Muscle of leg (tissue), 11 donors: ENCODE measurements around the gene EXOC3L4. TPM values are rescaled to one million over a fixed set of nuclear protein-coding genes. Genes with fewer than 3 reads are reported as not detected.

Experiments
- DNase-seq: peaks from one replicate; pipeline ENCODE4 v3.0.0; 2013
- H3K27ac ChIP-seq: one replicate; pipeline ENCODE4 v1.5.1; 2013; ENCODE audit warnings: mild to moderate bottlenecking, low read length, control low read depth
- H3K27me3 ChIP-seq: one replicate; pipeline ENCODE4 v1.6.1; 2013; ENCODE audit warnings: low read length; ENCODE audit not compliant: control insufficient read depth, insufficient read depth
- H3K36me3 ChIP-seq: one replicate; pipeline ENCODE4 v1.6.1; 2013; ENCODE audit warnings: low read length; ENCODE audit not compliant: control insufficient read depth, insufficient read depth
- H3K4me1 ChIP-seq: one replicate; pipeline ENCODE4 v1.6.1; 2013; ENCODE audit warnings: low read length; ENCODE audit not compliant: control insufficient read depth, insufficient read depth
- H3K4me3 ChIP-seq: one replicate; pipeline ENCODE4 v1.5.1; 2013; ENCODE audit warnings: low read length, control low read depth
- H3K9me3 ChIP-seq: replicated peaks from 2 replicates; pipeline ENCODE4 v1.6.1; 2013; ENCODE audit warnings: low read depth, low read length; ENCODE audit not compliant: control insufficient read depth
- WGBS: methylation state at CpG from one replicate; pipeline ENCODE4 v1.1.5; 2013; ENCODE audit warnings: missing lambda C conversion rate; ENCODE audit not compliant: insufficient coverage; 5-methylcytosine and 5-hydroxymethylcytosine counted together
- polyA plus RNA-seq, 8 donors: library from polyadenylated mRNA; unstranded; fragments of 120-200 nt; gene quantifications; one replicate each; pipeline versions ENCODE4 v1.2.1 to v1.2.3, GENCODE V29; 2013; ENCODE audit warnings: inconsistent platforms in 1 of 8, low replicate concordance in 1 of 8; ENCODE audit not compliant: insufficient read length in 8 of 8, insufficient read depth in 1 of 8
- total RNA-seq: library from RNA; stranded (reverse); fragments of 120-200 nt; gene quantifications from one replicate; pipeline ENCODE4 v1.2.4, GENCODE V29; 2013

EXOC3L4 gene
- total and polyA plus RNA-seq, 9 donors: 0.23 to 1.6 (median 0.62) TPM; not detected in 1

DNA sequence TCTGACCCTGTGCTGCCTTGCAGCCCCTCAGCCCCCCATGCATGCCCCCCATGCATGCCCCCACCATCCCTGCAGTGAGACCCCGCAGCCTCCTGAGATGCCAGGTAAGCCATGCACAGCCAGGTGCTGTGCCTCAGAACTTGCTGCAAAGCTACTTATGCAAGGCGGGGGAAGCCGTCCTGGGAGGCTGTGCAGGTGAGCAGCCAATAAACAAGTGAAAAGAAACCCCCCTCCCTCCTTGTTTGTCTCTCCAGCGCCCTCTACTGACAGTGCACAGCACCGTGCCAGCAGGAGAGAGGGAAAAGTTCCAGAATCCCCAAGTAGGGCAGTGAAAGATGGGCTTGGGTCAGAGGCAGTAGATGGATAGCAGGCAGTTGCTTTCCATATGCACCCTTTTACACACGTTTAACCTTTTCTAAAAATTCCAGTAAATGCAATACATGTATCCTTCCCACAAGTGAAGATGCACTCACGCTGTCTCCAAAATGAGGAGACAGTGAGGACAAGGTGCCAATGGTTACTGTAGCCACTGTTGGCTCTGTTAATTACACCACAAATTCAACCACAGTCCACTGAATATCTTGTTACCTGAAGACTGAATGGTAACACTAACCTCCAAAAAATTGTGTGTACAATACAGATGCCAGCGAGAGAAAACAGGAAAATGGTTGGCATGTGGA, 46.7 kb downstream of the EXOC3L4 start:
- peak; percentile 32 for DNase-seq
- H3K27me3 ChIP-seq: peaks cover 20% of the 10 kb centered on the region
- 17% methylated on average over 1 of the region's 8 CpGs for WGBS
- no peak overlapping the region for H3K27ac ChIP-seq
- H3K4me1 ChIP-seq: peaks cover 20% of the 10 kb centered on the region
- no peaks in the 10 kb centered on the region for H3K9me3 ChIP-seq
- peaks cover 6% of the 10 kb centered on the region for H3K36me3 ChIP-seq
- H3K4me3 ChIP-seq: no peak overlapping the region

GRCh38 chr14:103142026-103142425, 47.5 kb downstream of the EXOC3L4 start:
- no peak for DNase-seq
- 90% methylated on average over 2 of the region's 4 CpGs for WGBS
- peaks cover under 1% of the 10 kb centered on the region for H3K36me3 ChIP-seq
- H3K4me1 ChIP-seq: peaks cover 20% of the 10 kb centered on the region
- H3K4me3 ChIP-seq: no peak overlapping the region
- no peak overlapping the region for H3K27ac ChIP-seq
- no peaks in the 10 kb centered on the region for H3K9me3 ChIP-seq
- H3K27me3 ChIP-seq: peaks cover 22% of the 10 kb centered on the region

- Histone ChIP-seq H3K36me3 (no peaks in the 10 kb centered on the region), H3K27me3 (peaks cover 22% of the 10 kb centered on the region), H3K4me3 (no peak overlapping the region), H3K27ac (no peak overlapping the region), H3K4me1 (peaks cover 16% of the 10 kb centered on the region), H3K9me3 (no peaks in the 10 kb centered on the region)
- WGBS: 68% methylated on average over 5 of the region's 5 CpGs
- DNase-seq: no peak
Measured at GRCh38 chr14:103142721-103143302, 48.3 kb downstream of the EXOC3L4 start.

DNA sequence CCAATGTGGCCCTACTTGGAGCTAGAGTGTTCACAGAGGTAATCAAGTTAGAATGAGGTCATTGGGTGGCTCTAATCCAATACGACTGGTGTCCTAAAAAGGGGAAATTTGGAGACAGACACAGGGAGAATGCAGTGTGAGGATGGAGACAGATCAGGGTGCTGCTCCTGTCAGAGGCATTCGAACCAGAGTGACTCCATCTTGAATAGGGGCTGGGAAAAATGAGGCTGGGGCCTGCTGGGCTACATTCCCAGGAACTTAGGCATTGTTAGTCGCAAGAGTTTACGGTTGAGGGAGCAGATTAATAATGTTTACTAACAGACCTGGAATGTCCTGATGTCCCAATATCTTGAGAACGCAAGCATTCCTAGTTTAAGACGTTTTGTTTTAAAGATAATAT, 49.0 kb downstream of the EXOC3L4 start:
- DNase-seq: no peak
- Histone ChIP-seq H3K27me3 (peaks cover 22% of the 10 kb centered on the region), H3K4me1 (peaks cover 9% of the 10 kb centered on the region), H3K4me3 (no peak overlapping the region), H3K9me3 (no peaks in the 10 kb centered on the region), H3K36me3 (no peaks in the 10 kb centered on the region), H3K27ac (no peak overlapping the region)
- 69% methylated on average over 2 of the region's 6 CpGs for WGBS

- 100% methylated on average over 2 of the region's 4 CpGs for WGBS
- no peaks in the 10 kb centered on the region for H3K36me3 ChIP-seq
- no peak for DNase-seq
- H3K4me3 ChIP-seq: no peak overlapping the region
- peaks cover 22% of the 10 kb centered on the region for H3K27me3 ChIP-seq
- no peak overlapping the region for H3K27ac ChIP-seq
- no peaks in the 10 kb centered on the region for H3K9me3 ChIP-seq
- H3K4me1 ChIP-seq: peaks cover 3% of the 10 kb centered on the region
Measured at GRCh38 chr14:103144085-103144484, 49.6 kb downstream of the EXOC3L4 start.

DNA sequence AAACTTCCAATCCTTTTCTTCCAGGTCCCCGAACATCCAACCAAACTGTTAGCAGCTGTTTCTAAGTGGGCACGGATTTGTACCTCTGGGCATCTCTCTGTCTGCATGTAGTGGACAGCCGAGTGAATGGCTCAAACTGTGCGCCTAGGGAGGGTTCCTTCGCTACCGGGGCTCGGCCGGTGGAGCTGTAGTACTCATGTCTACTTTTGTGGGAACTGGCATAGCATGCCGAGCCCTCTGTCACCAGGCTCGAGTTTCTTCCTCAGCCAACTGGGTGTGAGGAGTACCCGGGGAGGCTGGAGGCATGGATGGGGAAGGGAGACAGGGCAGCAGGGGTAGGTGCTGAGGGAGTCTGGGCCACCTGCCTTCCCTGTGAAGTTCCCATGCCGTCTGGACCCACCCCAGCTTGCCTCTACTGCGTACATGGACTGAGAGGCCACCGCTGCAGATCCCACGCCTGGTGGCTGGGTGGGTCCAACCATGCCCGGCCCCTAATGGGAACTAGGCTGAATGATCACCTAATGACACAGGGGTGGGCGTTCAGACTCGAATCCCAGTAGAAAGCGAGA, 51.7 kb downstream of the EXOC3L4 start:
- Histone ChIP-seq H3K27ac (no peak overlapping the region), H3K4me1 (peaks cover 2% of the 10 kb centered on the region), H3K4me3 (no peak overlapping the region), H3K9me3 (no peaks in the 10 kb centered on the region), H3K36me3 (no peaks in the 10 kb centered on the region), H3K27me3 (peaks cover 21% of the 10 kb centered on the region)
- 86% methylated on average over 16 of the region's 19 CpGs for WGBS
- DNase-seq: no peak

DNA sequence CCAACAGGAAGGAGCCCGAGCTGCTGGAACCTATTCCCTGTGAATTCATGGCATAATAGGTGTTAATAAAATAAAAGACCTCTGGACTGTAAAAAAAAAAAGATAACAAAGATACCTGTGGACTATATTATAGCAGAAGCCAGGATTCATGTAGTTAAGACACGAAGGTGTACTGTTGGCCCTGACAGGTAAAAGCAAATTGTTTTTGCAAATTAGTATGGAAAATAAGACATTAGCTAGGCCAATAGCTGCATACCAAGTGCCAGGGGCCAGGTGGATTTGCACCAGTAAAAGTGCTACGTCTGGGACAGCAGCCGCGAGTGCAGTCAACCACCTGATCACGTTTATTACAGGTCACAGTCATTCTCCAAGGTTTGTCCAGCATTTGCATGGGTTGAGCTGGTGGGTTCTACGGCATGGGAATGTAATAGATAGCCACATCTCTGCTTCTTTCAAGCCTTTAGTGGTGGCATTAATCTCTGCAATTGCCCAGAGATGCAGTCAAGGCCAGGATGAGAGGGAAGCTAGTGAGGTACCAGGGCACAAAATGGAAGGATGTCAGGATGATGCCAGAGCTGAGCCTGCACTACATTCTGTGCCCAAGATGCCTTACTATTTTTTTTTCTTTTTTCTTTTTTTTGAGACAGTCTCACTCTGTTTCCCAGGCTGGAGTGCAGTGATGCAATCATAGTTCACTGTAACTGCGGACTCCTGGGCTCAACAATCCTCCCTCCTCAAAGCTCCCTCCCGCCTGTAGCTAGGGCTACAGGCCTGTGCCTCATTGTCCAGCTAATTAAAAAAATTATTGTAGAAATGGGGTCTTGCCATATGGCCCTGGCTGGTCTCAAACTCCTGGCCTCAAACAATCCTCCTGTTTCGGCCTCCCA, 55.1 kb downstream of the EXOC3L4 start:
- Histone ChIP-seq H3K36me3 (no peaks in the 10 kb centered on the region), H3K27me3 (peaks cover 7% of the 10 kb centered on the region), H3K4me1 (peaks cover 6% of the 10 kb centered on the region), H3K9me3 (no peaks in the 10 kb centered on the region), H3K4me3 (no peak overlapping the region), H3K27ac (no peak overlapping the region)
- no peak for DNase-seq
- 95% methylated on average over 5 of the region's 10 CpGs for WGBS

DNA sequence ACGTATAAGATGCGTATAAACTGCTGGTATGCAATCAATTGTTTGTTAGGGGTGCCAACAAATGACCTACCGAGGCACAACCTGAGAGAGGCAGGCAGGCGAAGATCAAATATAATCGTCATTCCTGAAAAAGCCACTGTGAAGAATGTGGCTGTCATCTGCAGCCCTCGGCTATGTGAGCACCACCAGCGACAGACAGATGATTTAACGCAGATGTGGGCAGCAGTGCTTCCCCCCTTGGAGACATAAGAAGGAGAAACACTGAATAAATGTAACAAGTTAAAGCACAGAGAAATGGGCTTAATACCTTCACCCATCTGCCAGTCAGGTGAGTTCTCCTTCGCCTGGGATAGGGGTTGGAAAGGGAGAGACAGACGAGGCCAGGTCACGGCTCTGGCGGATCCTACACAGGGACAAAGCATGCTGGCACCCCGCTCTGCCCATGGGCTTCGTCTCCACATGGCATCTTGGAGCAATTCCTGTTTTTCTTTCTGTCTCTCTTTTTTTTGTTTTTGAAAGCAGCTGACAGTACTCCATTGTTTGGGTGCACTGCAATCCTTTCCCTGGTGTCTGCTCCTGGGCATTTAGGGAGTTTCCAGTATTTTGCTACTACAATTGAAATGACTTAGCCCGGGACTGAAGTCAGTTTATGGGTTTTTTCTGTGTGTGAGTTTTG, 56.9 kb downstream of the EXOC3L4 start:
- Histone ChIP-seq H3K27me3 (peaks cover 7% of the 10 kb centered on the region), H3K4me3 (no peak overlapping the region), H3K36me3 (no peaks in the 10 kb centered on the region), H3K9me3 (no peaks in the 10 kb centered on the region), H3K4me1 (peaks cover 19% of the 10 kb centered on the region), H3K27ac (no peak overlapping the region)
- WGBS: 63% methylated on average over 11 of the region's 15 CpGs
- no peak for DNase-seq

- Histone ChIP-seq H3K4me1 (peaks cover 26% of the 10 kb centered on the region), H3K27me3 (peaks cover 4% of the 10 kb centered on the region), H3K9me3 (no peaks in the 10 kb centered on the region), H3K4me3 (no peak overlapping the region), H3K27ac (no peak overlapping the region), H3K36me3 (no peaks in the 10 kb centered on the region)
- peak; percentile 48 for DNase-seq
- 53% methylated on average over 5 of the region's 6 CpGs for WGBS
Measured at GRCh38 chr14:103155010-103155409, 60.5 kb downstream of the EXOC3L4 start.
